Suprapubic skin (tissue), 4 donors: ENCODE measurements around the gene ZCCHC24. TPM values are rescaled to one million over a fixed set of nuclear protein-coding genes. Genes with fewer than 3 reads are reported as not detected.
A peak's percentile ranks its signal among the peaks of the same experiment; 100 is the strongest.

Experiments
- DNase-seq, 2 donors: peaks; one replicate each; pipeline ENCODE4 v3.0.0-alpha.2; 2019; ENCODE audit warnings: low spot score in 2 of 2
- H3K27ac ChIP-seq: fragments of 200-600 bp; sonication (generic); one replicate; pipeline ENCODE4 v1.5.1; 2019
- H3K27me3 ChIP-seq: fragments of 200-600 bp; sonication (generic); one replicate; pipeline ENCODE4 v1.5.1; 2019
- H3K36me3 ChIP-seq: fragments of 200-600 bp; sonication (generic); one replicate; pipeline ENCODE4 v1.5.1; 2019
- H3K4me1 ChIP-seq: fragments of 200-600 bp; sonication (generic); one replicate; pipeline ENCODE4 v1.5.1; 2019
- H3K4me3 ChIP-seq: fragments of 200-600 bp; sonication (generic); one replicate; pipeline ENCODE4 v1.5.1; 2019; ENCODE audit warnings: mild to moderate bottlenecking
- H3K9me3 ChIP-seq: fragments of 200-600 bp; sonication (generic); one replicate; pipeline ENCODE4 v1.5.1; 2019
- EP300 ChIP-seq: sonication (generic); formaldehyde crosslinking; IDR thresholded peaks from one replicate; pipeline ENCODE4 v1.6.1; 2017; ENCODE audit warnings: antibody characterized with exemption
- POLR2A ChIP-seq, 2 donors: fragments of 450-650 bp; IDR thresholded peaks; one replicate each; pipeline ENCODE4 v1.6.1; 2017; ENCODE audit warnings: antibody characterized with exemption in 2 of 2, mild to moderate bottlenecking in 2 of 2, moderate library complexity in 2 of 2
- POLR2AphosphoS5 ChIP-seq, 3 donors: sonication (generic); formaldehyde crosslinking; IDR thresholded peaks; one replicate each; pipeline ENCODE4 v1.6.1; 2017; ENCODE audit warnings: antibody characterized with exemption in 3 of 3
- WGBS: methylation state at CpG from one replicate; pipeline ENCODE4 v1.1.5; 2018; 5-methylcytosine and 5-hydroxymethylcytosine counted together
- total RNA-seq, 4 donors: library from RNA; depleted of rRNA; stranded (reverse); fragments of >200 nt; gene quantifications; one replicate each; pipeline ENCODE4 v1.1.0, GENCODE V29; 2016
- TF ChIP-seq, protein P1 (sequence below), 2 donors: fragments of 200-600 bp in 1 of 2; fragments of 450-650 bp in 1 of 2; sonication (generic) in 1 of 2; IDR thresholded peaks; one replicate each; pipeline ENCODE4 v1.5.1; 2016 to 2019; ENCODE audit warnings: antibody characterized with exemption in 2 of 2, mild to moderate bottlenecking in 1 of 2, moderate library complexity in 1 of 2

The ZCCHC24 gene
- total RNA-seq, 4 donors from 2014 or later = 8.9 to 17.3 (median 12.8) TPM

- H3K4me1 ChIP-seq = peaks cover 39% of the 10 kb centered on the region
- H3K4me3 ChIP-seq = no peak overlapping the region
- TF ChIP-seq EP300 = no peak
- TF ChIP-seq, protein P1, sequence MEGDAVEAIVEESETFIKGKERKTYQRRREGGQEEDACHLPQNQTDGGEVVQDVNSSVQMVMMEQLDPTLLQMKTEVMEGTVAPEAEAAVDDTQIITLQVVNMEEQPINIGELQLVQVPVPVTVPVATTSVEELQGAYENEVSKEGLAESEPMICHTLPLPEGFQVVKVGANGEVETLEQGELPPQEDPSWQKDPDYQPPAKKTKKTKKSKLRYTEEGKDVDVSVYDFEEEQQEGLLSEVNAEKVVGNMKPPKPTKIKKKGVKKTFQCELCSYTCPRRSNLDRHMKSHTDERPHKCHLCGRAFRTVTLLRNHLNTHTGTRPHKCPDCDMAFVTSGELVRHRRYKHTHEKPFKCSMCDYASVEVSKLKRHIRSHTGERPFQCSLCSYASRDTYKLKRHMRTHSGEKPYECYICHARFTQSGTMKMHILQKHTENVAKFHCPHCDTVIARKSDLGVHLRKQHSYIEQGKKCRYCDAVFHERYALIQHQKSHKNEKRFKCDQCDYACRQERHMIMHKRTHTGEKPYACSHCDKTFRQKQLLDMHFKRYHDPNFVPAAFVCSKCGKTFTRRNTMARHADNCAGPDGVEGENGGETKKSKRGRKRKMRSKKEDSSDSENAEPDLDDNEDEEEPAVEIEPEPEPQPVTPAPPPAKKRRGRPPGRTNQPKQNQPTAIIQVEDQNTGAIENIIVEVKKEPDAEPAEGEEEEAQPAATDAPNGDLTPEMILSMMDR (IDR thresholded peaks at IDR 0.05) = no peak
- TF ChIP-seq POLR2AphosphoS5 (IDR thresholded peaks at IDR 0.05) = no peak
- no peak for TF ChIP-seq POLR2A (IDR thresholded peaks at IDR 0.05)
- no peak overlapping the region for H3K27ac ChIP-seq
- WGBS = 96% methylated on average over 17 of the region's 17 CpGs
- DNase-seq = no peak
- H3K9me3 ChIP-seq = no peaks in the 10 kb centered on the region
- peaks cover 7% of the 10 kb centered on the region for H3K36me3 ChIP-seq
- H3K27me3 ChIP-seq = no peaks in the 10 kb centered on the region
These were observed 51.4 kb downstream of the ZCCHC24 start for GRCh38 chr10:79393924-79394610.

- Histone ChIP-seq H3K4me1 (peaks cover 32% of the 10 kb centered on the region), H3K36me3 (peaks cover 12% of the 10 kb centered on the region), H3K27me3 (no peaks in the 10 kb centered on the region), H3K9me3 (no peaks in the 10 kb centered on the region), H3K27ac (no peak overlapping the region), H3K4me3 (no peak overlapping the region)
- TF ChIP-seq, protein P1 (IDR thresholded peaks at IDR 0.05) = no peak
- no peak for TF ChIP-seq POLR2A (IDR thresholded peaks at IDR 0.05)
- no peak for TF ChIP-seq POLR2AphosphoS5 (IDR thresholded peaks at IDR 0.05)
- TF ChIP-seq EP300 = no peak
- peak in 1 of 2 donors; percentile 44 for DNase-seq
- 97% methylated on average over 4 of the region's 4 CpGs for WGBS
These were observed 52.1 kb downstream of the ZCCHC24 start for GRCh38 chr10:79393221-79393923.

DNA sequence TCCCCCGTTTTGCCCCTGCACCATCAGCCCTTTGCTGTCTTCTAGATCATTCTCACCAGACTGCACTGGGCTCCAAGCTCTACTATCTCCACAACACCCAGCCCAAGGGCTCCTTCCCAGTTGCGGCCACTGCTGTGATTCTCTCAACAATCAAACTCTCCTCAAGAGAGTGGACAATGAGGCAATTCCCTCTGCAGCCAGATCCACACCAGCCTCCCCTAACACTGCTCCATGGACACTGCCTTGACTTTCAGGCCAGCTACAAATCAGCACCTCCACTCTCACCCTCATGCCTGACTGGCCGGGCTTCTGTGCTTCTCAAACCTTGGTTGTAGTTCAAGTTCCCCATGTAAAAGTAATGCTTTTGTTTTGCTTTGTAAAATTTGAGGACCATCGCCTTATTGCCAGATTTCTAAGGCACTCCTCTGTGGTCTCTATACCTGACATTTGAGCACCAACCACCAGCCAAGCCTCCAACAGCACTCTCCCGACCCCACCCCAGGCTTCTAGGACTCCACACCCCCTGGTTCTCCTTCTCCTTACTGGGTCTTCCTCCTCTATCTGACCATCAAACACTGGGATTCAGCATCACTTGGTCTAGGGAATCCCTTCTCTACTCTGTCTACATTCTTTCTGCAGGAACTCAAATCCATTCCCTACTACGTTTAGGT, 52.8 kb downstream of the ZCCHC24 start:
- WGBS = 76% methylated on average over 6 of the region's 6 CpGs
- no peaks in the 10 kb centered on the region for H3K27me3 ChIP-seq
- H3K4me3 ChIP-seq = no peak overlapping the region
- H3K36me3 ChIP-seq = peaks cover 12% of the 10 kb centered on the region
- TF ChIP-seq, protein P1 (IDR thresholded peaks at IDR 0.05) = no peak
- TF ChIP-seq POLR2AphosphoS5 (IDR thresholded peaks at IDR 0.05) (no peak), POLR2A (IDR thresholded peaks at IDR 0.05) (no peak), EP300 (no peak)
- peaks cover 24% of the 10 kb centered on the region for H3K4me1 ChIP-seq
- DNase-seq = peak in 1 of 2 donors; percentile 60
- no peaks in the 10 kb centered on the region for H3K9me3 ChIP-seq
- no peak overlapping the region for H3K27ac ChIP-seq

DNA sequence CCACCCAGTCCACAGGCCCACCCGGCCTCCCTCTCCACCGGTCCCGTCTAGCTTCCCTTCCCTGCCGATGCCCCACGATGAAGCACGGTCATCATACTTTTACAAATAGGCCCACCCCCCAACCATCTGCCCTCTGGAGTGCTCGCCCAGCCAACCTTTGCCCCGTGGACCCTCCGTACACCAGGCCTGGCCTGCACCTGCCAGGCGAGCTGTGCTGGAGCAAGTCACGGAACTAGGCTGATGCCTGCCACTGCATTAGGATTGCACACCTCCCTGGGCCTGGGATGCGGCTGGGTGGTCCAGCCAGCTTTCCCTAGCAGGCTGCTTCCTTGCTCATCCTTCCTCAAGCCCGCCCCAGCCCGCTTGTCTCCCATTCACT, 53.4 kb downstream of the ZCCHC24 start:
- 80% methylated on average over 13 of the region's 14 CpGs for WGBS
- Histone ChIP-seq H3K9me3 (no peaks in the 10 kb centered on the region), H3K4me1 (peaks cover 18% of the 10 kb centered on the region), H3K27me3 (no peaks in the 10 kb centered on the region), H3K4me3 (no peak overlapping the region), H3K36me3 (peaks cover 12% of the 10 kb centered on the region), H3K27ac (peak overlapping the region; percentile 38)
- DNase-seq = peak in 1 of 2 donors; percentile 77
- TF ChIP-seq POLR2AphosphoS5 (IDR thresholded peaks at IDR 0.05) (no peak), EP300 (no peak), POLR2A (IDR thresholded peaks at IDR 0.05) (no peak)
- TF ChIP-seq, protein P1 (IDR thresholded peaks at IDR 0.05) = no peak
